HCT116 (cell line): ENCODE measurements around the gene ACOXL.

Experiments used
- EZH2 ChIP-seq: fragments of 200-600 bp; sonication (generic); IDR thresholded peaks from 2 replicates; pipeline ENCODE4 v1.6.1; 2017; ENCODE audit warnings: antibody characterized with exemption, mixed run types
- ZNF274 ChIP-seq: fragments of 200-500 bp; sonication (Bioruptor generic); IDR thresholded peaks from 2 replicates; pipeline ENCODE4 v1.6.1; 2014; ENCODE audit warnings: mild to moderate bottlenecking, low read depth, low read length, inconsistent platforms

- TF ChIP-seq ZNF274 = no peak
- TF ChIP-seq EZH2 = no peak
Measured at GRCh38 chr2:111035830-111036441, 303.6 kb downstream of the ACOXL start.
